ENCODE measurements around the gene FHIT.
"Not testable (repeated sequence)": the region's sequence is repeated elsewhere in the genome, so short reads cannot be mapped to it uniquely, and the experiment has no call there.

FHIT gene

GRCh38 chr3:61192222-61192621, 59.0 kb downstream of the FHIT start:
- no peaks in the 10 kb centered on the region for H3K4me1 ChIP-seq (ENCODE audit: control insufficient read depth, low read length)
- H3K36me3 ChIP-seq (ENCODE audit: control insufficient read depth, low read length), result no peaks in the 10 kb centered on the region
- H4K20me1 ChIP-seq (ENCODE audit: control insufficient read depth, insufficient read depth, low read depth, low read length), result no peaks in the 10 kb centered on the region
- H3K4me2 ChIP-seq (ENCODE audit: low read length), result no peak overlapping the region
- no peaks in the 10 kb centered on the region for H3K27me3 ChIP-seq (ENCODE audit: control insufficient read depth, low read length)
- no peaks in the 10 kb centered on the region for H3F3A ChIP-seq (ENCODE audit: control insufficient read depth, insufficient read depth)
- H3K79me2 ChIP-seq (ENCODE audit: control insufficient read depth, low read length), result no peaks in the 10 kb centered on the region
- H3K4me3 ChIP-seq (ENCODE audit: low read length), result no peak overlapping the region
- H3K9me3 ChIP-seq (ENCODE audit: control insufficient read depth, insufficient read depth, low read length), result no peaks in the 10 kb centered on the region
- H3K27ac ChIP-seq (ENCODE audit: low read depth, low read length), result no peak overlapping the region
- TF ChIP-seq EZH2phosphoT487 (IDR thresholded peaks at IDR 0.05; ENCODE audit: borderline replicate concordance, low read length), result no peak
- no peak for TF ChIP-seq CTCF (IDR thresholded peaks at IDR 0.05; ENCODE audit: low read depth, low read length, poor library complexity, severe bottlenecking)
- no peaks in the 10 kb centered on the region for H3K9me2 ChIP-seq (replicated peaks; ENCODE audit: control insufficient read depth, low read length)

GRCh38 chr3:61190205-61190604, 61.0 kb downstream of the FHIT start:
- not testable (repeated sequence) for H3F3A ChIP-seq (ENCODE audit: control insufficient read depth, insufficient read depth); H3K4me3 ChIP-seq (ENCODE audit: low read length)

GRCh38 chr3:61186030-61186429, 65.2 kb downstream of the FHIT start:
- H3K4me2 ChIP-seq (ENCODE audit: low read length), result no peak overlapping the region
- no peak overlapping the region for H3K4me3 ChIP-seq (ENCODE audit: low read length)
- H4K20me1 ChIP-seq (ENCODE audit: control insufficient read depth, insufficient read depth, low read depth, low read length), result no peaks in the 10 kb centered on the region
- no peaks in the 10 kb centered on the region for H3K36me3 ChIP-seq (ENCODE audit: control insufficient read depth, low read length)
- H3F3A ChIP-seq (ENCODE audit: control insufficient read depth, insufficient read depth), result no peaks in the 10 kb centered on the region
- no peaks in the 10 kb centered on the region for H3K79me2 ChIP-seq (ENCODE audit: control insufficient read depth, low read length)
- H3K9me2 ChIP-seq (replicated peaks; ENCODE audit: control insufficient read depth, low read length), result no peaks in the 10 kb centered on the region
- no peak overlapping the region for H3K27ac ChIP-seq (ENCODE audit: low read depth, low read length)
- TF ChIP-seq EZH2phosphoT487 (IDR thresholded peaks at IDR 0.05; ENCODE audit: borderline replicate concordance, low read length) (no peak), CTCF (IDR thresholded peaks at IDR 0.05; ENCODE audit: low read depth, low read length, poor library complexity, severe bottlenecking) (no peak)
- H3K9me3 ChIP-seq (ENCODE audit: control insufficient read depth, insufficient read depth, low read length), result no peaks in the 10 kb centered on the region
- H3K27me3 ChIP-seq (ENCODE audit: control insufficient read depth, low read length), result no peaks in the 10 kb centered on the region
- H3K4me1 ChIP-seq (ENCODE audit: control insufficient read depth, low read length), result no peaks in the 10 kb centered on the region

More at GRCh38 chr3:61190205-61190604, 61.0 kb downstream of the FHIT start:
- H4K20me1 ChIP-seq (ENCODE audit: control insufficient read depth, insufficient read depth, low read depth, low read length); H3K36me3 ChIP-seq (ENCODE audit: control insufficient read depth, low read length); H3K4me1 ChIP-seq (ENCODE audit: control insufficient read depth, low read length); H3K79me2 ChIP-seq (ENCODE audit: control insufficient read depth, low read length); H3K4me2 ChIP-seq (ENCODE audit: low read length); H3K9me3 ChIP-seq (ENCODE audit: control insufficient read depth, insufficient read depth, low read length); H3K27ac ChIP-seq (ENCODE audit: low read depth, low read length); H3K27me3 ChIP-seq (ENCODE audit: control insufficient read depth, low read length); H3K9me2 ChIP-seq (replicated peaks; ENCODE audit: control insufficient read depth, low read length): not testable (repeated sequence)

- H4K20me1 ChIP-seq (ENCODE audit: control insufficient read depth, insufficient read depth, low read depth, low read length), result no peaks in the 10 kb centered on the region
- H3K27ac ChIP-seq (ENCODE audit: low read depth, low read length), result no peak overlapping the region
- TF ChIP-seq CTCF (IDR thresholded peaks at IDR 0.05; ENCODE audit: low read depth, low read length, poor library complexity, severe bottlenecking) (no peak), EZH2phosphoT487 (IDR thresholded peaks at IDR 0.05; ENCODE audit: borderline replicate concordance, low read length) (no peak)
Observed at GRCh38 chr3:61184956-61185355, 66.3 kb downstream of the FHIT start.

More at GRCh38 chr3:61184956-61185355, 66.3 kb downstream of the FHIT start:
- no peaks in the 10 kb centered on the region for H3K9me2 ChIP-seq (replicated peaks; ENCODE audit: control insufficient read depth, low read length)
- H3K27me3 ChIP-seq (ENCODE audit: control insufficient read depth, low read length), result no peaks in the 10 kb centered on the region
- H3K36me3 ChIP-seq (ENCODE audit: control insufficient read depth, low read length), result no peaks in the 10 kb centered on the region
- no peaks in the 10 kb centered on the region for H3K4me1 ChIP-seq (ENCODE audit: control insufficient read depth, low read length)
- H3K4me2 ChIP-seq (ENCODE audit: low read length), result no peak overlapping the region
- no peaks in the 10 kb centered on the region for H3F3A ChIP-seq (ENCODE audit: control insufficient read depth, insufficient read depth)
- H3K79me2 ChIP-seq (ENCODE audit: control insufficient read depth, low read length), result no peaks in the 10 kb centered on the region
- no peaks in the 10 kb centered on the region for H3K9me3 ChIP-seq (ENCODE audit: control insufficient read depth, insufficient read depth, low read length)
- no peak overlapping the region for H3K4me3 ChIP-seq (ENCODE audit: low read length)
